Spleen (tissue), 11 donors: ENCODE data around the gene ABO. TPM values are rescaled to one million over a fixed set of nuclear protein-coding genes. Genes with fewer than 3 reads are reported as not detected.
A peak's percentile ranks its signal among the peaks of the same experiment; 100 is the strongest.

ENCODE experiments used
- DNase-seq: peaks from one replicate; pipeline ENCODE4 v3.0.0-alpha.2; 2020
- H3K27ac ChIP-seq, 8 donors: fragments of 200-600 bp; sonication (generic) in 7 of 8; 1 replicate in 4 of 8; 2 replicates in 4 of 8; pipeline versions ENCODE4 v1.5.0 to v1.8.0; 2016 to 2021; ENCODE audit warnings: inconsistent platforms in 4 of 8, mild to moderate bottlenecking in 4 of 8, moderate library complexity in 1 of 8
- H3K27me3 ChIP-seq, 7 donors: fragments of 200-600 bp; sonication (generic) in 6 of 7; replicated peaks in 1 of 7; 1 replicate in 4 of 7; 2 replicates in 3 of 7; pipeline versions ENCODE4 v1.5.0 to v1.8.0; 2016 to 2021; ENCODE audit warnings: inconsistent platforms in 3 of 7, mild to moderate bottlenecking in 1 of 7
- H3K36me3 ChIP-seq, 6 donors: fragments of 200-600 bp; sonication (generic) in 5 of 6; 1 replicate in 4 of 6; 2 replicates in 2 of 6; pipeline versions ENCODE4 v1.5.0 to v1.8.0; 2016 to 2021; ENCODE audit warnings: inconsistent platforms in 2 of 6
- H3K4me1 ChIP-seq, 6 donors: fragments of 200-600 bp; sonication (generic) in 5 of 6; 1 replicate in 3 of 6; 2 replicates in 3 of 6; pipeline versions ENCODE4 v1.5.0 to v1.8.0; 2016 to 2021; ENCODE audit warnings: inconsistent platforms in 3 of 6
- H3K4me3 ChIP-seq, 8 donors: fragments of 200-600 bp; sonication (generic) in 7 of 8; 1 replicate in 4 of 8; 2 replicates in 4 of 8; pipeline versions ENCODE4 v1.5.0 to v1.8.0; 2016 to 2021; ENCODE audit warnings: inconsistent platforms in 4 of 8, mild to moderate bottlenecking in 4 of 8, moderate library complexity in 2 of 8
- H3K9me3 ChIP-seq, 8 donors: fragments of 200-600 bp; sonication (generic) in 7 of 8; 1 replicate in 4 of 8; 2 replicates in 4 of 8; pipeline versions ENCODE4 v1.5.0 to v1.8.0; 2016 to 2021; ENCODE audit warnings: inconsistent platforms in 4 of 8
- POLR2A ChIP-seq, 3 donors: fragments of 450-650 bp; IDR thresholded peaks; one replicate each; pipeline ENCODE4 v1.5.1; 2017; ENCODE audit warnings: antibody characterized with exemption in 3 of 3, mild to moderate bottlenecking in 1 of 3
- POLR2AphosphoS5 ChIP-seq, 3 donors: sonication (generic); formaldehyde crosslinking; IDR thresholded peaks; one replicate each; pipeline ENCODE4 v1.5.1; 2017; ENCODE audit warnings: antibody characterized with exemption in 3 of 3
- WGBS, 5 donors: extraction: QIAGEN DNeasy Blood & Tissue Kit in 3 of 5; methylation state at CpG; one replicate each; pipeline versions ENCODE4 v1.1.5 to v1.1.7; 2013 to 2018; 5-methylcytosine and 5-hydroxymethylcytosine counted together
- intact Hi-C: fragments of 100-400 bp; cut with DNase I; formaldehyde crosslinking; loops from one replicate; pipeline ENCODE4 v1.15.0; 2023; ENCODE audit warnings: low total_unique reads
- polyA plus RNA-seq, 3 donors: library from polyadenylated mRNA; stranded (reverse); fragments of 200-250 nt; gene quantifications; one replicate each; pipeline ENCODE4 v1.2.1, GENCODE V29; 2013
- total RNA-seq, 7 donors: library from RNA; depleted of rRNA in 3 of 7; stranded (reverse); fragments of >200 nt in 3 of 7; fragmentation: NEBNext Ultra II Directional in 4 of 7; extraction: Animal tissue kit (Norgen Biotek cat#: 25700) in 4 of 7; gene quantifications; one replicate each; pipeline versions ENCODE4 v1.1.0 to v1.2.1, GENCODE V29; 2016 to 2021
- TF ChIP-seq, protein P1 (sequence below), 11 experiments: fragments of 200-600 bp in 7 of 11; fragments of 450-650 bp in 4 of 11; sonication (generic) in 4 of 11; IDR thresholded peaks in 8 of 11; conservative IDR thresholded peaks in 3 of 11; 1 replicate in 7 of 11; 2 replicates in 4 of 11; pipeline versions ENCODE4 v1.4.0 to v1.8.0; 2016 to 2021; ENCODE audit warnings: antibody characterized with exemption in 11 of 11, inconsistent platforms in 4 of 11, mild to moderate bottlenecking in 1 of 11
- donor health status: healthy with polysubstance abuse.
- donor health status: DM: no; HTN: no; CAD: no; lungs with moderate emphysema.
- donor health status: DM: no; HTN: no; CAD: no.
- donor health status: Bipolar disorder and iron deficiency.
- donor health status: healthy.
- donor health status: DM: no; HTN: no; CAD: no.
- donor health status: DM: yes; HTN: yes; CAD: no.

The ABO gene
- total and polyA plus RNA-seq, 10 donors = 0.26 to 5.8 (median 2.3) TPM

DNA sequence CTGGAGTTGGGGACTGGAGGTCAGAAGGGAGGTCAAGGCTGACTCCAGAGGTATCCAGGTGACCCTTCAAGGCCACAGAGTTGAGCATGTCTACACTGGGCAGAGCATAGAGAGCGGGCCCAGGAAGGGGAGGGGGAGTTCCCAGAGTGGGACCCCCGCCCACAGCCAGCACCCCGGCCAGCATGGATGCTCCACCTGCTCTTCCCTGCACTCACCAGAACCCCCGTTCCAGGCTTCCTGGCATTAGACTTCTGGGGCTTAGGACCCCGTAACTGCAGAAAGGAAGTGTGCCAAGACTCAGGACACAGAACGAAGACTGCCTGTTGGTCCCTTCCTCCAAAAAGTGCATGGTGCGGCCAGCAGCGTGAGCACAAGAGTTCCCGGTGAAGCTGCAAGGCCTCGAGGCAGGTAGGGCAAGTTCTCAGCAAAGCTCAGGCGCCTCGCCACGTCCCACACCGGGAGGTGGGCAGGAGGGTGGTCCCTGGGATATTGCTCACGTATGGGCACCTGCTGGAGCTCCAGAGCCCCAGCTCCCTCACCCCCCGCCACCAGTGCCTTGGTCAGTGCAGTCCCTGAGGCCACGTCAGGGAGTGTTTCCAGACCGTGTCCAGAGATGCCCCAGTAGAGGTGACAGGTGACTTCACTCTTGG, 13.8 kb downstream of the ABO start:
- no peak for TF ChIP-seq POLR2AphosphoS5 (IDR thresholded peaks at IDR 0.05)
- TF ChIP-seq, protein P1, sequence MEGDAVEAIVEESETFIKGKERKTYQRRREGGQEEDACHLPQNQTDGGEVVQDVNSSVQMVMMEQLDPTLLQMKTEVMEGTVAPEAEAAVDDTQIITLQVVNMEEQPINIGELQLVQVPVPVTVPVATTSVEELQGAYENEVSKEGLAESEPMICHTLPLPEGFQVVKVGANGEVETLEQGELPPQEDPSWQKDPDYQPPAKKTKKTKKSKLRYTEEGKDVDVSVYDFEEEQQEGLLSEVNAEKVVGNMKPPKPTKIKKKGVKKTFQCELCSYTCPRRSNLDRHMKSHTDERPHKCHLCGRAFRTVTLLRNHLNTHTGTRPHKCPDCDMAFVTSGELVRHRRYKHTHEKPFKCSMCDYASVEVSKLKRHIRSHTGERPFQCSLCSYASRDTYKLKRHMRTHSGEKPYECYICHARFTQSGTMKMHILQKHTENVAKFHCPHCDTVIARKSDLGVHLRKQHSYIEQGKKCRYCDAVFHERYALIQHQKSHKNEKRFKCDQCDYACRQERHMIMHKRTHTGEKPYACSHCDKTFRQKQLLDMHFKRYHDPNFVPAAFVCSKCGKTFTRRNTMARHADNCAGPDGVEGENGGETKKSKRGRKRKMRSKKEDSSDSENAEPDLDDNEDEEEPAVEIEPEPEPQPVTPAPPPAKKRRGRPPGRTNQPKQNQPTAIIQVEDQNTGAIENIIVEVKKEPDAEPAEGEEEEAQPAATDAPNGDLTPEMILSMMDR (IDR thresholded peaks at IDR 0.05 in 8 of 11, conservative IDR thresholded peaks at IDR 0.05 in 3 of 11) = no peak
- no peak for TF ChIP-seq POLR2A (IDR thresholded peaks at IDR 0.05)
- no peak overlapping the region for H3K4me3 ChIP-seq
- no peaks in the 10 kb centered on the region for H3K9me3 ChIP-seq
- no peak for DNase-seq
- intact Hi-C loops = no loop called here
- no peaks in the 10 kb centered on the region for H3K36me3 ChIP-seq
- peaks cover 0 to 10% (median 0%) of the 10 kb centered on the region in 6 donors for H3K4me1 ChIP-seq
- 80 to 85% (median 83%) methylated on average over 5 to 18 of the region's 18 CpGs for WGBS, 5 donors
- peaks cover 0 to 17% (median 0%) of the 10 kb centered on the region in 7 donors for H3K27me3 ChIP-seq
- H3K27ac ChIP-seq = no peak overlapping the region

DNA sequence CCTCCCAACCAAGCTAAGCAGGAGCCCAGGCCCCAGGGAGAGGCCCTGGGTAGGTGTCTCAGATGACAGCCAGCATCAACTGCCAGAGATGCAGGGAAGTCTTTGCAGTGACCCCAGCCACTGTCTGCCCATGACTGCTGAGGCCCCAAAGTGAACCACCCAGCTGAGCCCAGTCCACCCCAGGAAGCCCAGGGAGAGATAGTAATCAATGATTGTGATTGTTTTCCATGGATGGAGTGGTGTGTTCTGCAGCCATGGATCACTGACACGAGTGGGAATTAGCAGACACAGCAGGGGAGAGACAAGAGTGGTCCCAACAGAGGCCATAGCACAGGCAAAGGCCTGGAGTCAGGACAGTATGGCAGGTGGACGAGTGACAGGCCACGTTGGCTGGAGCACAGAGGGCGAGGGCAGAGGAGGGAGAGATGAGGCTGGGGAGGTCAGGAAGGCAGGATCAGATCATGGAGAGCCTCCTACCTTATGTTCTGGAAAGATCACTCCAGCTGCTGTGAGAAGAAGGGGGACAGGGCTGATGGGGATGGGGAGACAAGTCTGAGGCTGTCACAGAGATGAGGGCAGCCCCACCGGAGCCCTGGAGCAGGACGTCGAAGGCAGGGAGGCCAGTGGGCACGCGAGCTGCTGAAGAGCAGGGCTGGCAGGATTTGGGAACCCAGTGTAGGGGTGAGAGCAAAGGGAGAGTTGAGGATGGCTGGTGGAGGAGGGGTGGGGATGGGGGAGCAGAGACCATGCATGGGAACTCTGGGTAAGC, 14.5 kb downstream of the ABO start:
- Histone ChIP-seq H3K36me3 (no peaks in the 10 kb centered on the region), H3K27me3 (peaks cover 0 to 17% (median 0%) of the 10 kb centered on the region in 7 donors), H3K4me3 (no peak overlapping the region), H3K9me3 (no peaks in the 10 kb centered on the region), H3K27ac (no peak overlapping the region), H3K4me1 (peaks cover 0 to 12% (median 0%) of the 10 kb centered on the region in 6 donors)
- WGBS, 5 donors = 77 to 93% (median 89%) methylated on average over 9 of the region's 9 CpGs
- no peak for DNase-seq
- intact Hi-C loops = no loop called here
- TF ChIP-seq, protein P1 (IDR thresholded peaks at IDR 0.05 in 8 of 11, conservative IDR thresholded peaks at IDR 0.05 in 3 of 11) = no peak
- no peak for TF ChIP-seq POLR2A (IDR thresholded peaks at IDR 0.05)
- TF ChIP-seq POLR2AphosphoS5 (IDR thresholded peaks at IDR 0.05) = no peak

DNA sequence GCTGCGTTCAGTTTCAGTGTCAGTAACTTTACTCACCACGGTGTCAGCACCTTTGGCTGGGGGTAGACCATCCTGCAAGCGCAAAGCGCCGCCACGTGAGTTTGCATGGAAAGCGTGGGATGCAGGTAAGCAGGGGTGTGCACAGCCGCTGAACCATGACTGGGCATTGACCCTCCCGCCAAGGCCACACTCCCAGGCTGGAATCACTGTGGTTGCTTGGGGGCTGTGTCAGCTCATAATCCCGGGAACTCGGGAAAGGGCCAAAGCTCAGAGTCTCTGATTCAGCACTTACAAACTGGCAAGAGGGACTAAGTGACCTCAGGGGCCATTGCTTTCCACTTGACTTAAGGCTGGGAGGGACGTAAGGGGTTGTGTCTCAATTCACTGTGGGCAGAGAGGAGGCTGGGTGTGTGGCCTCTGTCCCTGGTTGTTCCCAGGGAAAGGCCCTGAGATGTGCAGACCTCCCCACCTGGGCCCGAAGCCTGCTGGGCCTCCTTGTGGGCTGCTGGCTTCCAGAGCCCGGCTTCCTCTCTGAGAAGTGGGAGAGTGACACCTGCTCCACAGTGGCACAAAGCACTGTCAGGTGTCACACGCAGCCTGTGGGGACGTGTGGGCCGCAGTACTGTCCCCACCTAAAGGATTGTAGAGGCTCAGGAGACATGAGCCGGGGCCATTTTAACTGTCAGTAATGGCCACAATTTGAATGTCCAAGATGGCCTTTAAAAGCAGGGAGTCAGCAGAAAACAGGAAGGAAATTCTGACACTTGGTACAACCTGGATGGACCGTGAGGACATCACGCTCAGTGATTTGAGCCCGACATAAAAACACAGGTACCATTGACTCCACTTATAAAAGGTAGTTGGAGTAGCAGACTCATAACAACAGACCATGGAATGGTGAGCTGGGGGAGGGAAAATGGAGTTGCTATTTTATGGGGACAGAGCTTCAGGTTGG, 16.7 kb downstream of the ABO start:
- Histone ChIP-seq H3K4me1 (peaks cover 0 to 12% (median 0%) of the 10 kb centered on the region in 6 donors), H3K9me3 (no peaks in the 10 kb centered on the region), H3K36me3 (no peaks in the 10 kb centered on the region), H3K4me3 (no peak overlapping the region), H3K27me3 (peaks cover 0 to 17% (median 0%) of the 10 kb centered on the region in 7 donors), H3K27ac (peak overlapping the region in 1 of 8 donors; percentile 44)
- no peak for DNase-seq
- intact Hi-C loops = no loop called here
- WGBS, 5 donors = 79 to 86% (median 84%) methylated on average over 15 to 21 of the region's 21 CpGs
- TF ChIP-seq POLR2A (IDR thresholded peaks at IDR 0.05) (no peak), POLR2AphosphoS5 (IDR thresholded peaks at IDR 0.05) (no peak)
- TF ChIP-seq, protein P1 (IDR thresholded peaks at IDR 0.05 in 8 of 11, conservative IDR thresholded peaks at IDR 0.05 in 3 of 11) = no peak
